Posterior vena cava (tissue), 2 donors: Measurements from ENCODE around the gene TEAD1. TPM values are rescaled to one million over a fixed set of nuclear protein-coding genes. Genes with fewer than 3 reads are reported as not detected.

Experiments
- DNase-seq: peaks from one replicate; pipeline ENCODE4 v3.0.0-alpha.2; 2020; ENCODE audit warnings: low spot score
- intact Hi-C, 2 donors: fragments of 100-400 bp; cut with DNase I; formaldehyde crosslinking; loops; one replicate each; pipeline versions ENCODE4 v1.14.1 to v1.14.2; 2022 to 2023
- total RNA-seq, 2 donors: library from RNA; stranded (reverse); fragmentation: NEBNext Ultra II Directional; extraction: Animal tissue kit (Norgen Biotek cat#: 25700); gene quantifications; one replicate each; pipeline ENCODE4 v1.2.1, GENCODE V29; 2021
- donor health status: DM: yes; HTN: yes; CAD: no.
- donor health status: DM: yes; HTN: yes; CAD: no.

The TEAD1 gene
- total RNA-seq, 2 donors from 2014 or later: 56.5 to 59.2 TPM

- DNase-seq: no peak
- intact Hi-C loops: no loop called here
Measured at GRCh38 chr11:12695873-12696272, 21.7 kb downstream of the TEAD1 start.

GRCh38 chr11:12696911-12697581 is 22.8 kb downstream of the TEAD1 start:
- no peak for DNase-seq
- intact Hi-C loops: no loop called here

GRCh38 chr11:12698048-12698447 is 23.8 kb downstream of the TEAD1 start:
- intact Hi-C loops: no loop called here
- no peak for DNase-seq

DNA sequence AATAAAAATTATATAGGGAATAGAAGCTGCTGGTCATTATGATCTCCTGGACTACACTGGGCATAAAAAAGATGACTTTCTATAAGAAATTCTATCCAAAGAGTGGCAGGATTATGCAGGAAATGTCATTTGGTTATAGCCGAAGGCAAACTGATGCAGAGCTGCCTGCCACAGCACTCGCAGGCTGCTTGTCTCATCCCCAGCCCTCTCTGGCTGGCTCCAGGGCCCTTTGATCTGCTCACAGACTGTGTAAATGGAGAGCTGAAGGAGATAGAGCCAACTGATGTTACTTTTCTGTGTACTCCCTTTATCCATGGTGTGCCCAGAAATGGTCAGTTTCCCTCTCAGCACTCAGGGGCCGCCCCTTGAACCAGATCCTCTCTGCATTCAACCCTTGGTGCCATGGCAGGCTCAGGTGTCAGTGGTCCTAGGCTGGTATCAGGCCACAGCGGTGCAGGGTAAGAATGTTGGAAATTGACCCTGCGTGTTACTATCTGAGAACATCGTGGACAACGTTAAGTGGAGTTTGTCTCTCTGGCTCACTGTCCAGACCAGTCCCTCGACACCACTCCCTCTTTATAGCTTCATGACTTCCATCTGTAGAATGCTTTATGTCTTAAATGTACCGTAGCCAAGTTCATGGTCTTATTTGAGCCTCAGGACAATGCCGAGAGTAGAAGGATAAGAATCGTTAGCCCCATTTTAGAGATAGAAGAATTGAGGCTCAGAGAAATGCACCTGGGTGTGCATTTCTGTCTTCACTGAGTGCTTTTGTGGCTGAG is 27.8 kb downstream of the TEAD1 start:
- DNase-seq: no peak
- intact Hi-C loops: no loop called here

GRCh38 chr11:12702999-12703453 is 28.8 kb downstream of the TEAD1 start:
- intact Hi-C loops: no loop called here
- no peak for DNase-seq

- DNase-seq: no peak
- intact Hi-C loops: no loop called here
Measured at GRCh38 chr11:12704049-12704448, 29.8 kb downstream of the TEAD1 start.

DNA sequence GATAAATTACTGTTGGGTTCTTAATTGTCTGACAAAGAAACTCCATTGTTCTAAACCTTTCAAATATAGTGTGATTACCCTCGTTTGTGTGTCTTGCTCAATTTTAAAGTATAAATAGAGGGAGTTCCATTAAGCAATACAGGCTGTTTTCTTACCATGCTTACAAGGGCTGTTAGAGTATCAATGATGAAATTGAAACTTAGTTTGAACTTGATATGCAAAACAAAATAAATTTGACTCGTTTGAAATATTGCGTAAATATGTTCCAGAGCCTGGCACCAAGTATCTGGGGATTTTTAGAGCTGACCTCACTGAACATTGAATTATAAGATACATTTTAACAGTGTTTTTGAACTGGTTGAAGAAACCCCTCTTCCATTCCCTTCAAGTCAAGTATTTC is 31.7 kb downstream of the TEAD1 start:
- intact Hi-C loops: no loop called here
- DNase-seq: no peak

GRCh38 chr11:12706545-12707499 is 32.6 kb downstream of the TEAD1 start:
- intact Hi-C loops: no loop called here
- no peak for DNase-seq

- intact Hi-C loops: no loop called here
- no peak for DNase-seq
Measured at GRCh38 chr11:12707500-12707880, 33.3 kb downstream of the TEAD1 start.

DNA sequence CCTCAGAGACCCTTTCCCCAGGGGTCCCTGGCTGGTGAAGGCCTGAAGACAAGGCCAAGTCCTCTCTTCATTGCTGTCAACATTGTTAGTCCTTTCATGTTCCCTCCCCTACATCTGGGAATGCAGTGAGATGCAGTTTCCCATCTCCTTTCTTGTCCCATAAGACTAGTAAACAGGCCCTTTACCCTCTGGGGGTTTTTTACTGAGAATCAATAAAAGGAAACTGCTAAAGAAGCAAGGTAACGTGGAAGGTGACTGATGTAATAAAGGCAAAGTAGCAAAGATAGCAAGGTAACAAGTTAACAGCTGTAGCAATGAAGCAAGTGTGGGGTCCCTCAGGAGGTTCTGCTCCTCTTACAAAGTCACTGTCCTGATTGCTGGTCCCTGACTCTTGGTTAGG is 37.3 kb downstream of the TEAD1 start:
- no peak for DNase-seq
- intact Hi-C loops: no loop called here

DNA sequence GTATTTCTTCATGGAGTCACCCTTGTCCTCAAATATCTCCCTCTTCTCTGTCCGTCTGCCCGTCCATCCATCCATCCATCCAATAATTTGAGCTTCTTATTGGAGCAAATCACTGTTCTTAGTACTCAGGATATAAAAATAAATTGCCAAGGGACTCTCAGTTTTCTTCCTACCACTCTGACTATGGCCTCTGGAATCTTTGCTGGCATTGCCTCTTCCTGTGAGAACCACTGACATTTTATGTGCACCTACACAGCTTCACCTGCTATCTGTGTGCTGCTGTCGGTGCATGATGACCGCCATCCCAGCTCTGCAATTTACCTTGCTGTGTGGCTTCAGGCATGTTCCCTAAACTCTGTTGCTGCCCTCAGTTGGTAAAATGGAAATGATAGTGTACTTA is 37.9 kb downstream of the TEAD1 start:
- intact Hi-C loops: no loop called here
- no peak for DNase-seq

- intact Hi-C loops: no loop called here
Measured at GRCh38 chr11:12715131-12715530, 40.9 kb downstream of the TEAD1 start.

DNA sequence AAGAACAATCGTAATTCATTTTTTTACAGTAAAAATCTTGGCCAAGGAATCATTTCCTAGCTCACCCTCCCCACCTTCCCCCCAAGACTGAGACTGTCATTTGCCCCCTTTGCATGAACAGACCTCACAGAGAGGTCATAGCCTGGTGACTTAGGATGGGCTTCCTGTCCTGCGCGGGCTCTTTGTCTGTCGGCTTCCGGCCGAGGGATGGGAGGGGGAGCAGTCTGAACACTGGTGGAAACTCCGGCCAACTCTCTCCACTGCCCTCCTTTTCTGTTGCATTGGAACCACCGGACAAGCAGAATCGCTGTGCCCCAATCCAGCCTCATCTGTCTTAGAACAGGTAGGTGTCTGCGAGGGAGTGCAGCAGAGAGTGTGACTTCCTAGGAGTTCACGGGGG is 41.7 kb downstream of the TEAD1 start:
- intact Hi-C loops: no loop called here
- DNase-seq: no peak

More at GRCh38 chr11:12715131-12715530, 40.9 kb downstream of the TEAD1 start:
- no peak for DNase-seq

DNA sequence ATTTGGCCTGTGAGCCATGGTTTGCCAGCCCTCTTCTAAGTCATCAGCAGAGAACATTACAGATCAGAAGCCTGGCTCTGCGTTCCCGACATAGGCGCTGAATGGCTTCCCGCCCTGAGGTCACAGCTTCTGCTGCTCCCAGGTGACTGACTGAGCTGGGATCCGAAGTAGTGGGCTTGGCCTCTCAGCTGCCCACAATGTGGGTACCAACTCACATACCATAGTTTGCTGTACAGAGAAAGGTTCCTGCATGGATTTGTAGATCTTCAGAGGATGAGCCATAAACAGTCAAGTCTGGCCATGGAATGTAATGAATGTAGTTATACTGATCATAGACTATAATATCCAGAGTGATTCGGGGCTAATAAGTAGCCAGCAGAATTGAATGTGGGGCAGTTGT is 42.6 kb downstream of the TEAD1 start:
- intact Hi-C loops: no loop called here
- no peak for DNase-seq

DNA sequence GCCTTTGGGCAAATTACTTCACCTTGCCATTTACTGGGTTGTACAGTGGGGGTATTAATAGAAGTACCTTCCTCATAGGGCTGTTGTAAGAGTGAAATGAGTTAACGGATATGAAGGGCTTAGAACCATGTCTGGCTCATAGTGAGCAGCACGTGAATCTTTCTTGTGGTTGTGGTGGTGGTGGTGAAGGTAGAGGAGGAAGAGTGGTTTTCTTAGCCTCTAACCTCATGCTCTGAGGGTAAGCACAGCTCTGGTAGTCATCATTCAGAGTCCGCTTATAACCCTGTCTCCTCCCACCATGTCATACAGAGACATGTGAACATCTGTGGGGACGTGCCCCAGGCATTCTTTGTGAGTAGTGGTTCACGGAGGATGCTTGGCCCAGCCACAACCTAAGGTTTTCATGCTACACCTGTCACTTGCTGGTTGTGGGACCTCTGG is 43.6 kb downstream of the TEAD1 start:
- no peak for DNase-seq
- intact Hi-C loops: no loop called here

DNA sequence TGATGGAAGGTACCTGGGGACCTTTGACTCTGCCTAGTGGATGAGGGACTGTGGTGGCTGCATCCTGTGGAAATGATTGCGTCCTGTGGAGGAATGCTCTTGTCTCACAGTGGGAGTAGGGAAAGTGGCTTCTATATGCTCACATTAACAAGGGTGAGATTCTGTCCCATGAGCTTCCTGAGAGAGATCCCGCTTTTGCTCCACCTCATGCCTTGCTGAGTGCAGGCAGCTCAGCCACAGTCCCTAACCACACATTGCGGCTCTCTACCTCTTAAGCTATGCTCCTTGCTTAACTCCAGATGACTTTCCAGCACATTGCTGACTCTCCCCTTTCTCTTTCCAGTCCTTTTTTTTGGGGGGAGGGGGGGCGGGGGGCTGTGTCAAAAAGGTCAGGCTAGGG is 45.0 kb downstream of the TEAD1 start:
- DNase-seq: no peak
- intact Hi-C loops: no loop called here

GRCh38 chr11:12721816-12722604 is 47.8 kb downstream of the TEAD1 start:
- no peak for DNase-seq
- intact Hi-C loops: no loop called here

DNA sequence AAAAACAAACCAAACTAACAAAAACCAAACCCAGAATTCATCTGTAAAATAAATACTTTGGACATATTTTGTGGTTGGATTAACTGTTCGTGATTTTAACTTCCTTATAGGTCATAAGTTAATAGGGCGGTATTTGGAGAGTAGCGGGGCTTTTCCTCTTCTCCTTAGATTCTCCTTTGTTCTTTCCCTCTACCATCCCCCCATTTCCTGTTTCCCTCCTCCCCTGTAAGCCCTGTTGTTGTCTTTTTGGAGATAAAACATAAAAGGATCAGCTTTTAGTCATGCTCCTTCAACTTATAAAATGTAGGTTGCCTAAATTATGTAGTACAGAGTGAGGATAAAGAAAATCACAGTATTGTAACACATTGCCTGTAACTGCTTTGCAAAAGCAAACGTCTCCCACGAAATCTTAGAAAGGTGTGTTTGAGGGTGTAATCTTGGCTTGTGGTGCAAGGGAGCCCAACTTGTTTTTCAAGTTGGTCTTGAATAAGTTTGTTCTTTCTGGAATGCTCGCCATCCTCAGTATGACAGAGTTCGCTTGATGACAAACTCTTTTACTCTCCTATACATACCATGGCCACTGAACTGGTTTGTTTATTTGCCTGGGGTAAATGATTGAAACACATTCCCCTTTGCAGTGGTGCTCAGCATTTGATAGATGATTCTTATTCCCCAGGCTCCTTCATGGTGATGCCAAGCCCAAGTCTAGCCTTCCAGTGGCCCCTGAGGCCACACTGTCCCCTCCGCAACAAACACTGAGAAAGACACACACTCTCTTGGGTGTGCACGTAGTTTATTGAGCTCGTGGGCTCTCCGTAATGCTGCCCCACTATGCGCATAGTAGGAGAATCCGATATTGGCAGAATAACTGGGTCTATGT is 49.4 kb downstream of the TEAD1 start:
- intact Hi-C loops: no loop called here
- no peak for DNase-seq
